Nephron (organoid): ENCODE measurements around the gene ALKBH4.

Experiments
- H3K27ac Mint-ChIP-seq, 3 experiments: 2 replicates each; pipeline ENCODE4 v1.8.0; 2020; ENCODE audit warnings: mixed read lengths in 3 of 3, mild to moderate bottlenecking in 2 of 3, moderate library complexity in 1 of 3
- H3K27me3 Mint-ChIP-seq: 2 replicates; pipeline ENCODE4 v1.8.0; 2021; ENCODE audit warnings: low read depth, mild to moderate bottlenecking, moderate library complexity, mixed read lengths
- H3K36me3 Mint-ChIP-seq: 2 replicates; pipeline ENCODE4 v1.8.0; 2020; ENCODE audit warnings: low read depth, mixed read lengths
- H3K4me1 Mint-ChIP-seq: 2 replicates; pipeline ENCODE4 v1.8.0; 2020; ENCODE audit warnings: mixed read lengths
- H3K4me3 Mint-ChIP-seq, 3 experiments: 2 replicates each; pipeline ENCODE4 v1.8.0; 2020; ENCODE audit warnings: mild to moderate bottlenecking in 3 of 3, mixed read lengths in 3 of 3, moderate library complexity in 2 of 3
- H3K9me3 Mint-ChIP-seq: 2 replicates; pipeline ENCODE4 v1.8.0; 2020; ENCODE audit warnings: mixed read lengths
- CTCF ChIP-seq, 3 experiments: fragments of 200-600 bp; sonication (generic); IDR thresholded peaks; one replicate each; pipeline ENCODE4 v1.5.0; 2021; ENCODE audit warnings: antibody characterized with exemption in 3 of 3; ENCODE audit not compliant: unreplicated experiment in 3 of 3

Gene ALKBH4

GRCh38 chr7:102473271-102473991 is 8.8 kb upstream of the ALKBH4 start:
- H3K9me3 Mint-ChIP-seq = no peaks in the 10 kb centered on the region
- H3K4me3 Mint-ChIP-seq = no peak overlapping the region
- no peaks in the 10 kb centered on the region for H3K4me1 Mint-ChIP-seq
- no peak for TF ChIP-seq CTCF (IDR thresholded peaks at IDR 0.05; ENCODE audit: unreplicated experiment in 3 of 3)
- no peaks in the 10 kb centered on the region for H3K27me3 Mint-ChIP-seq
- peaks cover 9% of the 10 kb centered on the region for H3K36me3 Mint-ChIP-seq
- no peak overlapping the region for H3K27ac Mint-ChIP-seq

- Mint-ChIP-seq H3K27ac (no peak overlapping the region), H3K4me3 (no peak overlapping the region), H3K27me3 (no peaks in the 10 kb centered on the region), H3K36me3 (peaks cover 9% of the 10 kb centered on the region), H3K4me1 (no peaks in the 10 kb centered on the region), H3K9me3 (no peaks in the 10 kb centered on the region)
- no peak for TF ChIP-seq CTCF (IDR thresholded peaks at IDR 0.05; ENCODE audit: unreplicated experiment in 3 of 3)
Observed at GRCh38 chr7:102472126-102473041, 7.7 kb upstream of the ALKBH4 start.

GRCh38 chr7:102471791-102472125 is 7.1 kb upstream of the ALKBH4 start:
- no peak overlapping the region for H3K4me3 Mint-ChIP-seq
- H3K27me3 Mint-ChIP-seq = no peaks in the 10 kb centered on the region
- no peak overlapping the region for H3K27ac Mint-ChIP-seq
- H3K36me3 Mint-ChIP-seq = peaks cover 9% of the 10 kb centered on the region
- TF ChIP-seq CTCF (IDR thresholded peaks at IDR 0.05; ENCODE audit: unreplicated experiment in 3 of 3) = no peak
- H3K4me1 Mint-ChIP-seq = no peaks in the 10 kb centered on the region
- no peaks in the 10 kb centered on the region for H3K9me3 Mint-ChIP-seq

GRCh38 chr7:102469972-102470825 is 5.5 kb upstream of the ALKBH4 start:
- Mint-ChIP-seq H3K27me3 (no peaks in the 10 kb centered on the region), H3K4me1 (no peaks in the 10 kb centered on the region), H3K9me3 (no peaks in the 10 kb centered on the region), H3K4me3 (no peak overlapping the region), H3K36me3 (peaks cover 9% of the 10 kb centered on the region), H3K27ac (no peak overlapping the region)
- no peak for TF ChIP-seq CTCF (IDR thresholded peaks at IDR 0.05; ENCODE audit: unreplicated experiment in 3 of 3)

- no peaks in the 10 kb centered on the region for H3K9me3 Mint-ChIP-seq
- H3K4me1 Mint-ChIP-seq = no peaks in the 10 kb centered on the region
- TF ChIP-seq CTCF (IDR thresholded peaks at IDR 0.05; ENCODE audit: unreplicated experiment in 3 of 3) = no peak
- H3K27me3 Mint-ChIP-seq = no peaks in the 10 kb centered on the region
- peaks cover 9% of the 10 kb centered on the region for H3K36me3 Mint-ChIP-seq
- H3K4me3 Mint-ChIP-seq = no peak overlapping the region
- H3K27ac Mint-ChIP-seq = no peak overlapping the region
Observed at GRCh38 chr7:102469351-102469971, 4.8 kb upstream of the ALKBH4 start.
